ENCODE measurements around the gene GALNT6. TPM values are rescaled to one million over a fixed set of nuclear protein-coding genes. Genes with fewer than 3 reads are reported as not detected.

The GALNT6 gene
- total RNA-seq, 1 experiment from 2014 or later, result 6.5 TPM

- POLR2A ChIA-PET, result no interaction called here
- intact Hi-C loops (cut with micrococcal nuclease; ENCODE audit: unreplicated experiment), result no loop called here
- Histone ChIP-seq H3K4me1 (ENCODE audit: control insufficient read depth, insufficient read depth, low read length) (peaks cover 10% of the 10 kb centered on the region), H3K27me3 (ENCODE audit: control insufficient read depth, insufficient read depth, low read length) (no peaks in the 10 kb centered on the region), H3K36me3 (ENCODE audit: control insufficient read depth, insufficient read depth, low read length) (no peaks in the 10 kb centered on the region), H3K27ac (ENCODE audit: low read length) (peak overlapping the region; percentile 69), H3K4me3 (ENCODE audit: low read depth in 2 of 2, low read length in 2 of 2) (peak overlapping the region in 1 of 2 experiments; percentile 21; a peak in 1 of 4 replicates), H3K9me3 (ENCODE audit: control insufficient read depth, insufficient read depth, low read depth, low read length) (no peaks in the 10 kb centered on the region)
- ATAC-seq, result peak; percentile 98
- peak; percentile 89 for DNase-seq (ENCODE audit: low read depth, low spot score)
- TF ChIP-seq SIN3A (IDR thresholded peaks at IDR 0.05; ENCODE audit: borderline replicate concordance, insufficient read depth, low read depth, low read length) (no peak), POLR2AphosphoS5 (IDR thresholded peaks at IDR 0.05; ENCODE audit: low read depth, low read length) (no peak), CTCF (IDR thresholded peaks at IDR 0.05) (no peak), REST (IDR thresholded peaks at IDR 0.05; ENCODE audit: insufficient read depth in 1 of 2, low read depth in 2 of 2, low read length in 1 of 2) (no peak), TCF7L2 (IDR thresholded peaks at IDR 0.05; ENCODE audit: low read depth, low read length) (no peak)
- no TSS peak for BruUV-seq (replicated peaks)
- CTCF ChIA-PET, result interaction anchor here (1.0 kb wide), 1 partner anchor 30 kb away, joined by 3 read pairs; no protein-coding TSS in a partner anchor
- in situ Hi-C loops (cut with HindIII; ENCODE audit: low pct_unique_long_range_greater_than_20kb, low sequenced_read_pairs), result no loop called here
These were observed 19.8 kb downstream of the GALNT6 start for GRCh38 chr12:51371295-51371953.

- no peaks in the 10 kb centered on the region for H3K9me3 ChIP-seq (ENCODE audit: control insufficient read depth, insufficient read depth, low read depth, low read length)
- H3K27ac ChIP-seq (ENCODE audit: low read length), result no peak overlapping the region
- ATAC-seq, result no peak
- no TSS peak for BruUV-seq (replicated peaks)
- CTCF ChIA-PET, result no interaction called here
- POLR2A ChIA-PET, result no interaction called here
- H3K27me3 ChIP-seq (ENCODE audit: control insufficient read depth, insufficient read depth, low read length), result no peaks in the 10 kb centered on the region
- no peak overlapping the region for H3K4me3 ChIP-seq (ENCODE audit: low read depth in 2 of 2, low read length in 2 of 2)
- intact Hi-C loops (cut with micrococcal nuclease; ENCODE audit: unreplicated experiment) (no loop called here), in situ Hi-C loops (cut with HindIII; ENCODE audit: low pct_unique_long_range_greater_than_20kb, low sequenced_read_pairs) (no loop called here)
- no peak for TF ChIP-seq SIN3A (IDR thresholded peaks at IDR 0.05; ENCODE audit: borderline replicate concordance, insufficient read depth, low read depth, low read length)
- no peaks in the 10 kb centered on the region for H3K36me3 ChIP-seq (ENCODE audit: control insufficient read depth, insufficient read depth, low read length)
- DNase-seq (ENCODE audit: low read depth, low spot score), result no peak
- peaks cover 10% of the 10 kb centered on the region for H3K4me1 ChIP-seq (ENCODE audit: control insufficient read depth, insufficient read depth, low read length)
These were observed 20.5 kb downstream of the GALNT6 start for GRCh38 chr12:51370667-51371066.

- no peak for TF ChIP-seq POLR2AphosphoS5 (IDR thresholded peaks at IDR 0.05; ENCODE audit: low read depth, low read length)
- TF ChIP-seq TCF7L2 (IDR thresholded peaks at IDR 0.05; ENCODE audit: low read depth, low read length), result no peak
- no peak for TF ChIP-seq SIN3A (IDR thresholded peaks at IDR 0.05; ENCODE audit: borderline replicate concordance, insufficient read depth, low read depth, low read length)
- no peak for TF ChIP-seq REST (IDR thresholded peaks at IDR 0.05; ENCODE audit: insufficient read depth in 1 of 2, low read depth in 2 of 2, low read length in 1 of 2)
- TF ChIP-seq CTCF (IDR thresholded peaks at IDR 0.05), result no peak
- intact Hi-C loops (cut with micrococcal nuclease; ENCODE audit: unreplicated experiment), result no loop called here
- Histone ChIP-seq H3K27ac (ENCODE audit: low read length) (no peak overlapping the region), H3K4me3 (ENCODE audit: low read depth in 2 of 2, low read length in 2 of 2) (no peak overlapping the region), H3K9me3 (ENCODE audit: control insufficient read depth, insufficient read depth, low read depth, low read length) (no peaks in the 10 kb centered on the region), H3K36me3 (ENCODE audit: control insufficient read depth, insufficient read depth, low read length) (no peaks in the 10 kb centered on the region), H3K4me1 (ENCODE audit: control insufficient read depth, insufficient read depth, low read length) (peaks cover 10% of the 10 kb centered on the region), H3K27me3 (ENCODE audit: control insufficient read depth, insufficient read depth, low read length) (no peaks in the 10 kb centered on the region)
- DNase-seq (ENCODE audit: low read depth, low spot score) (no peak), ATAC-seq (no peak)
- BruUV-seq (replicated peaks), result no TSS peak
- in situ Hi-C loops (cut with HindIII; ENCODE audit: low pct_unique_long_range_greater_than_20kb, low sequenced_read_pairs), result no loop called here
- ChIA-PET POLR2A (no interaction called here), CTCF (no interaction called here)
These were observed 21.6 kb downstream of the GALNT6 start for GRCh38 chr12:51369581-51369980.

All from Panc1 (cell line).